Neuronal stem cell (in vitro differentiated cells): ENCODE measurements around the gene NSMCE4A.

Source experiments
- DNase-seq: peaks from one replicate; pipeline ENCODE4 v3.0.0-alpha.2; 2013; ENCODE audit warnings: low spot score
- H2AFZ ChIP-seq: one replicate; pipeline ENCODE4 v1.6.1; 2013; ENCODE audit warnings: mild to moderate bottlenecking, low read length, inconsistent platforms
- H2AK5ac ChIP-seq: 2 replicates; pipeline ENCODE4 v1.6.1; 2013; ENCODE audit warnings: low read depth, mild to moderate bottlenecking, inconsistent platforms, low read length, moderate library complexity, mixed read lengths
- H2BK120ac ChIP-seq: 2 replicates; pipeline ENCODE4 v1.6.1; 2013; ENCODE audit warnings: low read depth, mild to moderate bottlenecking, inconsistent platforms, low read length, moderate library complexity, mixed read lengths
- H2BK12ac ChIP-seq: one replicate; pipeline ENCODE4 v1.6.1; 2013; ENCODE audit warnings: low read length, inconsistent platforms
- H2BK15ac ChIP-seq: 2 replicates; pipeline ENCODE4 v1.6.1; 2013; ENCODE audit warnings: mild to moderate bottlenecking, low read length, inconsistent platforms, mixed read lengths
- H2BK5ac ChIP-seq: one replicate; pipeline ENCODE4 v1.6.1; 2013; ENCODE audit warnings: inconsistent platforms, mild to moderate bottlenecking, low read length, moderate library complexity
- H3K14ac ChIP-seq: one replicate; pipeline ENCODE4 v1.6.1; 2013; ENCODE audit warnings: low read length, inconsistent platforms
- H3K18ac ChIP-seq: 2 replicates; pipeline ENCODE4 v1.6.1; 2013; ENCODE audit warnings: low read length, inconsistent platforms
- H3K23ac ChIP-seq: 2 replicates; pipeline ENCODE4 v1.6.1; 2013; ENCODE audit warnings: low read depth, mild to moderate bottlenecking, mixed read lengths, low read length, inconsistent platforms; ENCODE audit not compliant: poor library complexity
- H3K27ac ChIP-seq: replicated peaks from 3 replicates; pipeline ENCODE4 v1.5.1; 2013; ENCODE audit warnings: low read length, inconsistent platforms
- H3K27me3 ChIP-seq, 3 experiments: 2 replicates each; pipeline ENCODE4 v1.6.1; 2013; ENCODE audit warnings: low read length in 3 of 3, mild to moderate bottlenecking in 2 of 3, inconsistent platforms in 1 of 3, low read depth in 1 of 3, mixed read lengths in 1 of 3, moderate library complexity in 1 of 3; ENCODE audit not compliant: control insufficient read depth in 3 of 3, insufficient read depth in 3 of 3
- H3K36me3 ChIP-seq, 2 donors: replicated peaks in 1 of 2; 2 replicates each; pipeline ENCODE4 v1.6.1; 2013; ENCODE audit warnings: low read length in 2 of 2; ENCODE audit not compliant: control insufficient read depth in 2 of 2, insufficient read depth in 2 of 2
- H3K4ac ChIP-seq: 2 replicates; pipeline ENCODE4 v1.6.1; 2013; ENCODE audit warnings: inconsistent platforms, mild to moderate bottlenecking, low read length, moderate library complexity
- H3K4me1 ChIP-seq, 2 donors: 1 replicate in 1 of 2; 2 replicates in 1 of 2; pipeline ENCODE4 v1.6.1; 2013; ENCODE audit warnings: low read length in 2 of 2, low read depth in 1 of 2; ENCODE audit not compliant: control insufficient read depth in 2 of 2, insufficient read depth in 1 of 2
- H3K4me2 ChIP-seq: one replicate; pipeline ENCODE4 v1.6.1; 2013; ENCODE audit warnings: mild to moderate bottlenecking, low read length, inconsistent platforms; ENCODE audit not compliant: insufficient read depth, poor library complexity, severe bottlenecking
- H3K4me3 ChIP-seq, 2 donors: 2 replicates each; pipeline ENCODE4 v1.5.1; 2013; ENCODE audit warnings: low read length in 2 of 2, mild to moderate bottlenecking in 2 of 2, inconsistent platforms in 1 of 2, moderate library complexity in 1 of 2
- H3K79me1 ChIP-seq: one replicate; pipeline ENCODE4 v1.6.1; 2013; ENCODE audit warnings: low read depth, mild to moderate bottlenecking, inconsistent platforms, low read length, moderate library complexity
- H3K9ac ChIP-seq: one replicate; pipeline ENCODE4 v1.6.1; 2013; ENCODE audit warnings: mild to moderate bottlenecking, low read depth, low read length, inconsistent platforms; ENCODE audit not compliant: poor library complexity
- H3K9me3 ChIP-seq, 2 donors: replicated peaks in 1 of 2; 2 replicates each; pipeline versions ENCODE3 to v1.6.1; 2013; ENCODE audit warnings: low read length in 2 of 2, mild to moderate bottlenecking in 2 of 2, inconsistent platforms in 1 of 2, low read depth in 1 of 2, mixed read lengths in 1 of 2, moderate library complexity in 1 of 2; ENCODE audit not compliant: control insufficient read depth in 2 of 2, insufficient read depth in 1 of 2
- H4K8ac ChIP-seq: one replicate; pipeline ENCODE4 v1.6.1; 2013; ENCODE audit warnings: low read depth, mild to moderate bottlenecking, inconsistent platforms, low read length, moderate library complexity
- H4K91ac ChIP-seq: one replicate; pipeline ENCODE4 v1.6.1; 2013; ENCODE audit warnings: low read length, low read depth, mild to moderate bottlenecking, inconsistent platforms; ENCODE audit not compliant: poor library complexity
- WGBS, 2 donors: extraction: QIAGEN DNeasy Blood & Tissue Kit; methylation state at CpG; one replicate each; pipeline ENCODE4 v1.1.7; 2013; ENCODE audit warnings: missing lambda C conversion rate in 2 of 2, mixed read lengths in 1 of 2; ENCODE audit not compliant: insufficient read length in 2 of 2, insufficient replicate concordance in 1 of 2; ENCODE audit errors: extremely low coverage in 2 of 2; 5-methylcytosine and 5-hydroxymethylcytosine counted together

Gene NSMCE4A

GRCh38 chr10:121990015-121990677 lies 15.1 kb upstream of the NSMCE4A start:
- H2BK15ac ChIP-seq, result no peak overlapping the region
- no peak overlapping the region for H3K23ac ChIP-seq
- no peaks in the 10 kb centered on the region for H3K36me3 ChIP-seq
- no peak overlapping the region for H4K8ac ChIP-seq
- H2BK12ac ChIP-seq, result no peak overlapping the region
- no peak overlapping the region for H3K4ac ChIP-seq
- no peaks in the 10 kb centered on the region for H3K9me3 ChIP-seq
- H3K4me2 ChIP-seq, result no peak overlapping the region
- no peak overlapping the region for H2AK5ac ChIP-seq
- no peak overlapping the region for H3K14ac ChIP-seq
- H3K27ac ChIP-seq, result no peak overlapping the region
- WGBS, 2 donors, result no CpG with 5 or more reads among the region's 9 CpGs
- no peak overlapping the region for H3K4me3 ChIP-seq
- H2BK5ac ChIP-seq, result no peak overlapping the region
- no peak overlapping the region for H3K9ac ChIP-seq
- H2AFZ ChIP-seq, result no peak overlapping the region
- H3K79me1 ChIP-seq, result no peaks in the 10 kb centered on the region
- H3K18ac ChIP-seq, result no peak overlapping the region
- no peak overlapping the region for H4K91ac ChIP-seq
- peaks cover 3 to 5% of the 10 kb centered on the region in 2 donors for H3K4me1 ChIP-seq
- H2BK120ac ChIP-seq, result no peak overlapping the region
- H3K27me3 ChIP-seq, result peaks cover 0 to 3% (median 0%) of the 10 kb centered on the region in 3 experiments
- no peak for DNase-seq

DNA sequence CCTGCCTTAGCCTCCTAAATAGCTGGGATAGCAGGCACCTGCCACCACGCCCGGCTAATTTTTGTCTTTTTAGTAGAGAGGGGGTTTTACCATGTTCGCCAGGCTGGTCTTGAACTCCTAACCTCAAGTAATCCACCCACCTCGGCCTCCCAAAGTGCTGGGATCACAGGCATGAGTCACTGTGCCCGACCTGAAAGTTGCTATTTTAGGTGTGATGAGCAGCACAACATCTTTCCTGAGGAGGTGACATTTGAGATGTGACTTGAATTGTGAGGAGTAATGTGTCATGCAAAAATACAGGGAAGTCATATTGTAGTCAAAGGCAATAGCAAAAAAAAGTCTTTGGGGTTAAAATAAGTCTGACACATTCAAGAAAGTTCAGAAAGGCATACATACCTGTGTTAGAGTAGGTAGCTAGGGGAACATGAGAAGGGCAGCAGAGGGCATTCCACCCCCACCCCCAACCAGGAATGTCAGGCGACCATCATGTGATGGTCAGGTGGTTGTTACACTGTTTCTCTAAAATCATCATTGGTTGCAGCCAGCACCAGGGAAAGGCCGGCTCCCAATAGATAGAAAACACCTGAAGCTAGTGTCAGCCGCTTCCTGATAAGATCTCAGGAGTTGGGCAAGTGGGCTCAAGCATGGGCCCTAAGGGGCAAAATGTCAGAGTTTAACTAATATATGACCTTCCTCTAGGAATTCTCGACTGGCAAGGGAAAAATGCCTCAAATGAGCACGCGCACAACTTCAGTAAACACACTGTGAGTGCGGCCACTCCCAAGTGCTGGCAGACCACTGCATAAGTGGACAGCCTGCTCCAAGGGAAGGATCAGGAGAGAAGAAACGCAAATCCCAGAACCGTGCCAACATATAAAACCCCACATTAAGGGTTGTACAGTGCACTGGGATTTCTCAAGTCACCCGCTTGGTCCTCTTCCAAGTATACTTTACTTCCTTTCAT lies 13.6 kb upstream of the NSMCE4A start, which contains the start of gene TACC2:
Gene TACC2, plus strand, starts transcription at position 803 of the 964 bp plus-strand sequence. CDS start 32,819 bp downstream, outside the sequence.
- Histone ChIP-seq H2AK5ac (no peak within 1 kb of the TSS), H3K36me3 (no peaks in the 10 kb centered on the region), H3K9ac (no peak within 1 kb of the TSS), H3K4me3 (no peak within 1 kb of the TSS), H2BK12ac (no peak within 1 kb of the TSS), H2BK120ac (no peak within 1 kb of the TSS), H3K18ac (no peak within 1 kb of the TSS), H2BK5ac (no peak within 1 kb of the TSS), H3K14ac (no peak within 1 kb of the TSS), H3K4me2 (no peak within 1 kb of the TSS), H3K27me3 (no peaks in the 10 kb centered on the region), H3K4me1 (no peaks in the 10 kb centered on the region), H4K91ac (no peak within 1 kb of the TSS), H2BK15ac (no peak within 1 kb of the TSS), H4K8ac (no peak within 1 kb of the TSS), H3K27ac (no peak within 1 kb of the TSS), H3K9me3 (peaks cover 0 to 6% of the 10 kb centered on the region in 2 donors), H2AFZ (no peak within 1 kb of the TSS), H3K4ac (no peak within 1 kb of the TSS), H3K79me1 (no peaks in the 10 kb centered on the region), H3K23ac (no peak within 1 kb of the TSS)
- WGBS, 2 donors, result no CpG with 5 or more reads among the region's 15 CpGs
- no peak for DNase-seq

- no peaks in the 10 kb centered on the region for H3K79me1 ChIP-seq
- no peak overlapping the region for H2BK120ac ChIP-seq
- no peak for DNase-seq
- no peak overlapping the region for H3K23ac ChIP-seq
- H2AK5ac ChIP-seq, result no peak overlapping the region
- no peak overlapping the region for H2AFZ ChIP-seq
- H3K18ac ChIP-seq, result no peak overlapping the region
- WGBS, 2 donors, result no CpG with 5 or more reads among the region's 2 CpGs
- H2BK15ac ChIP-seq, result no peak overlapping the region
- H3K27me3 ChIP-seq, result no peaks in the 10 kb centered on the region
- no peak overlapping the region for H3K4ac ChIP-seq
- peaks cover 0 to 6% of the 10 kb centered on the region in 2 donors for H3K9me3 ChIP-seq
- H3K36me3 ChIP-seq, result no peaks in the 10 kb centered on the region
- no peak overlapping the region for H3K9ac ChIP-seq
- no peak overlapping the region for H3K14ac ChIP-seq
- H3K27ac ChIP-seq, result no peak overlapping the region
- H2BK5ac ChIP-seq, result no peak overlapping the region
- H4K8ac ChIP-seq, result no peak overlapping the region
- H2BK12ac ChIP-seq, result no peak overlapping the region
- no peaks in the 10 kb centered on the region for H3K4me1 ChIP-seq
- H4K91ac ChIP-seq, result no peak overlapping the region
- no peak overlapping the region for H3K4me2 ChIP-seq
- no peak overlapping the region for H3K4me3 ChIP-seq
Observed at GRCh38 chr10:121984463-121984862, 9.4 kb upstream of the NSMCE4A start.

DNA sequence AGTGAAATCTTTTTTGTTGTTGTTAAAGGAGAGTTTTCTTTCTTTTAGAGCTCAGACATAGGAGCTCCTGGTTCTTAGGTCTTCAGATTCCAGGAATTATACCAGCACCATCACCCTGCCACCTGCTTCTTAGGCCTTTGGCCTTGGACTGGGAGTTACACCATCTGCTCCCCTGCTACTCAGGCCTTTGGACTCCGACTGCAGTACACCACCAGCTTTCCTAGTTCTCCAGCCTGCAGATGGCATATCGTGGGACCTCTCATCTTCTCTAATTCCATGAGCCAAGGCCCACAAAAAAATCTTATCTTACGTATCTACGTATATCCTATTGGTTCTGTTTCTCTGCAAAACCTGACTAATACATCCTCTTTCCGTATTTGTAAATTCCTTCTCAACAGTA lies 8.8 kb upstream of the NSMCE4A start:
- no CpG with 5 or more reads among the region's 5 CpGs for WGBS, 2 donors
- no peak overlapping the region for H2AFZ ChIP-seq
- no peak overlapping the region for H3K4me3 ChIP-seq
- H3K9me3 ChIP-seq, result peaks cover 0 to 6% of the 10 kb centered on the region in 2 donors
- H3K27me3 ChIP-seq, result no peaks in the 10 kb centered on the region
- no peak overlapping the region for H4K8ac ChIP-seq
- H3K79me1 ChIP-seq, result no peaks in the 10 kb centered on the region
- no peak overlapping the region for H3K18ac ChIP-seq
- H3K4ac ChIP-seq, result no peak overlapping the region
- H3K23ac ChIP-seq, result no peak overlapping the region
- H3K4me2 ChIP-seq, result no peak overlapping the region
- no peaks in the 10 kb centered on the region for H3K4me1 ChIP-seq
- DNase-seq, result no peak
- H3K27ac ChIP-seq, result no peak overlapping the region
- H2AK5ac ChIP-seq, result no peak overlapping the region
- H3K9ac ChIP-seq, result no peak overlapping the region
- no peak overlapping the region for H2BK5ac ChIP-seq
- H4K91ac ChIP-seq, result no peak overlapping the region
- no peak overlapping the region for H2BK12ac ChIP-seq
- H2BK120ac ChIP-seq, result no peak overlapping the region
- H3K14ac ChIP-seq, result no peak overlapping the region
- no peak overlapping the region for H2BK15ac ChIP-seq
- no peaks in the 10 kb centered on the region for H3K36me3 ChIP-seq
